GM23338 (cell line): Measurements from ENCODE around the gene ZNF322.

Experiments used
- EZH2 ChIP-seq: fragments of 200-600 bp; sonication (generic); IDR thresholded peaks from one replicate; pipeline ENCODE4 v1.8.0; 2017; ENCODE audit warnings: antibody characterized with exemption, mild to moderate bottlenecking, low read depth; ENCODE audit not compliant: unreplicated experiment
- EZH2phosphoT487 ChIP-seq: fragments of 200-600 bp; sonication (generic); IDR thresholded peaks from one replicate; pipeline ENCODE4 v1.8.1; 2018; ENCODE audit warnings: antibody characterized with exemption; ENCODE audit not compliant: unreplicated experiment
- POLR2AphosphoS5 ChIP-seq: IDR thresholded peaks from 2 replicates; pipeline ENCODE4 v1.6.1; 2016; ENCODE audit warnings: antibody characterized with exemption, low read depth
- ZNF114 ChIP-seq: fragments of 250-450 bp; sonication (Bioruptor Pico); IDR thresholded peaks from 2 replicates; pipeline ENCODE4 v1.5.0; 2020; ENCODE audit warnings: mild to moderate bottlenecking, moderate library complexity
- TF ChIP-seq, protein P1 (sequence below), 2 experiments: fragments of 200-600 bp in 1 of 2; sonication (generic) in 1 of 2; conservative IDR thresholded peaks; 2 replicates each; pipeline versions ENCODE4 v1.5.1 to v1.6.1; 2016 to 2017; ENCODE audit warnings: antibody characterized with exemption in 2 of 2, low read depth in 2 of 2, mild to moderate bottlenecking in 2 of 2, moderate library complexity in 1 of 2

DNA sequence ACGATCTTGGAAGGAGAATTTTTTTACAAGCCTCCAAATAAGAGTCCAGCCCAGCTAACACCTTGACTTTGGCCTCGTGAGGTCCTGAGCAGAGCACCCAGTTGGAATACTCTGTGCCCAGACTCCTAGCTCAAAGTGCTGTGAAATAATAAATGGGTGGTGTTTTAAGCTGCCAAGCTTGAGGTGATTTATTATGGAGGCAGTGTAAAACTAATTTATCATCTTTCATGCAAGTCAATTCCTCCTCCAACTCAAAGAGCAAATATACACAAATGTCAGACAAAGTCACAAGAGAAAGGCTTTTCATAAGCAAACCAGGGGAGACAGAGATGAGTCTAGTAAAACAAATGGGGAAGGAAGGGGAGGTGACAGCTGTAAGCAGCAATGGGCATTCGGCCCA lies 50.1 kb downstream of the ZNF322 start:
- no peak for TF ChIP-seq POLR2AphosphoS5
- TF ChIP-seq, protein P1, sequence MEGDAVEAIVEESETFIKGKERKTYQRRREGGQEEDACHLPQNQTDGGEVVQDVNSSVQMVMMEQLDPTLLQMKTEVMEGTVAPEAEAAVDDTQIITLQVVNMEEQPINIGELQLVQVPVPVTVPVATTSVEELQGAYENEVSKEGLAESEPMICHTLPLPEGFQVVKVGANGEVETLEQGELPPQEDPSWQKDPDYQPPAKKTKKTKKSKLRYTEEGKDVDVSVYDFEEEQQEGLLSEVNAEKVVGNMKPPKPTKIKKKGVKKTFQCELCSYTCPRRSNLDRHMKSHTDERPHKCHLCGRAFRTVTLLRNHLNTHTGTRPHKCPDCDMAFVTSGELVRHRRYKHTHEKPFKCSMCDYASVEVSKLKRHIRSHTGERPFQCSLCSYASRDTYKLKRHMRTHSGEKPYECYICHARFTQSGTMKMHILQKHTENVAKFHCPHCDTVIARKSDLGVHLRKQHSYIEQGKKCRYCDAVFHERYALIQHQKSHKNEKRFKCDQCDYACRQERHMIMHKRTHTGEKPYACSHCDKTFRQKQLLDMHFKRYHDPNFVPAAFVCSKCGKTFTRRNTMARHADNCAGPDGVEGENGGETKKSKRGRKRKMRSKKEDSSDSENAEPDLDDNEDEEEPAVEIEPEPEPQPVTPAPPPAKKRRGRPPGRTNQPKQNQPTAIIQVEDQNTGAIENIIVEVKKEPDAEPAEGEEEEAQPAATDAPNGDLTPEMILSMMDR (conservative IDR thresholded peaks at IDR 0.05; ENCODE audit: low read depth in 2 of 2) = no peak
- TF ChIP-seq ZNF114 = no peak
- TF ChIP-seq EZH2phosphoT487 = no peak
- no peak for TF ChIP-seq EZH2
